SK-N-SH treated with all-trans-retinoic acid at 6 μM for 48 hours (cell line): ENCODE results near the gene SEMA4F.

Experiments
- CREB5 ChIP-seq: fragments of 250-450 bp; sonication (Bioruptor Pico); IDR thresholded peaks from 2 replicates; pipeline ENCODE4 v1.5.1; 2020; ENCODE audit warnings: low read depth, mild to moderate bottlenecking, moderate library complexity
- ESRRG ChIP-seq: fragments of 250-450 bp; sonication (Bioruptor Pico); IDR thresholded peaks from 2 replicates; pipeline ENCODE4 v1.6.1; 2021; ENCODE audit warnings: mild to moderate bottlenecking
- POU6F1 ChIP-seq: fragments of 250-450 bp; sonication (Bioruptor Pico); IDR thresholded peaks from 2 replicates; pipeline ENCODE4 v1.8.0; 2021; ENCODE audit warnings: low read depth, mild to moderate bottlenecking, moderate library complexity, borderline replicate concordance
- ZC3H10 ChIP-seq: fragments of 250-450 bp; sonication (Bioruptor Pico); IDR thresholded peaks from 2 replicates; pipeline ENCODE4 v1.5.1; 2021; ENCODE audit warnings: mild to moderate bottlenecking, moderate library complexity
- ZFP30 ChIP-seq: fragments of 450-650 bp; formaldehyde crosslinking; IDR thresholded peaks from 2 replicates; pipeline ENCODE4 v1.5.0; 2022; ENCODE audit warnings: mild to moderate bottlenecking, moderate library complexity

GRCh38 chr2:74682501-74682900 is 28.5 kb downstream of the SEMA4F start:
- no peak for TF ChIP-seq POU6F1 (CRISPR knock-in tag)
- no peak for TF ChIP-seq ZFP30 (CRISPR knock-in tag)
- no peak for TF ChIP-seq ESRRG (CRISPR knock-in tag)
- no peak for TF ChIP-seq ZC3H10 (CRISPR knock-in tag)
- TF ChIP-seq CREB5 (CRISPR knock-in tag), result no peak
